MM.1S (cell line): Measurements from ENCODE around the gene ETV2.

Source experiments
- EZH2 ChIP-seq: fragments of 300-600 bp; sonication (generic); optimal IDR thresholded peaks from 2 replicates; pipeline ENCODE3; 2017; ENCODE audit warnings: low read depth, mild to moderate bottlenecking, antibody characterized with exemption, low read length, mixed read lengths
- TF ChIP-seq, protein P1 (sequence below): fragments of 300-600 bp; sonication (generic); IDR thresholded peaks from 2 replicates; pipeline ENCODE4 v1.5.1; 2016; ENCODE audit warnings: antibody characterized with exemption, low read length, mixed read lengths

- TF ChIP-seq, protein P1, sequence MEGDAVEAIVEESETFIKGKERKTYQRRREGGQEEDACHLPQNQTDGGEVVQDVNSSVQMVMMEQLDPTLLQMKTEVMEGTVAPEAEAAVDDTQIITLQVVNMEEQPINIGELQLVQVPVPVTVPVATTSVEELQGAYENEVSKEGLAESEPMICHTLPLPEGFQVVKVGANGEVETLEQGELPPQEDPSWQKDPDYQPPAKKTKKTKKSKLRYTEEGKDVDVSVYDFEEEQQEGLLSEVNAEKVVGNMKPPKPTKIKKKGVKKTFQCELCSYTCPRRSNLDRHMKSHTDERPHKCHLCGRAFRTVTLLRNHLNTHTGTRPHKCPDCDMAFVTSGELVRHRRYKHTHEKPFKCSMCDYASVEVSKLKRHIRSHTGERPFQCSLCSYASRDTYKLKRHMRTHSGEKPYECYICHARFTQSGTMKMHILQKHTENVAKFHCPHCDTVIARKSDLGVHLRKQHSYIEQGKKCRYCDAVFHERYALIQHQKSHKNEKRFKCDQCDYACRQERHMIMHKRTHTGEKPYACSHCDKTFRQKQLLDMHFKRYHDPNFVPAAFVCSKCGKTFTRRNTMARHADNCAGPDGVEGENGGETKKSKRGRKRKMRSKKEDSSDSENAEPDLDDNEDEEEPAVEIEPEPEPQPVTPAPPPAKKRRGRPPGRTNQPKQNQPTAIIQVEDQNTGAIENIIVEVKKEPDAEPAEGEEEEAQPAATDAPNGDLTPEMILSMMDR, result no peak
- no peak for TF ChIP-seq EZH2
These were observed 12.8 kb upstream of the ETV2 start, which contains the start of gene RBM42 for GRCh38 chr19:35628565-35629331.
